ENCODE measurements around the gene KCNMB2. TPM values are rescaled to one million over a fixed set of nuclear protein-coding genes. Genes with fewer than 3 reads are reported as not detected.

KCNMB2 gene
- polyA plus RNA-seq, 1 donor, result 25.2 TPM

- DNase-seq, result no peak
These were observed 333.8 kb downstream of the KCNMB2 start for GRCh38 chr3:178870085-178870484.

- DNase-seq, result no peak
These were observed 338.9 kb downstream of the KCNMB2 start for GRCh38 chr3:178875157-178875556.

GRCh38 chr3:178875836-178876235 is 339.6 kb downstream of the KCNMB2 start:
- DNase-seq, result no peak

GRCh38 chr3:178880274-178880673 is 344.0 kb downstream of the KCNMB2 start:
- DNase-seq, result no peak

All from left kidney (tissue), 2 donors.